HG02798 (cell line): Measurements from ENCODE around the gene GALR1.
"Not testable (repeated sequence)": the region's sequence is repeated elsewhere in the genome, so short reads cannot be mapped to it uniquely, and the experiment has no call there.

Source experiments
- ATAC-seq: cut with Tn5 transposase; IDR thresholded peaks from one replicate; pipeline ENCODE4 v1.9.1; 2021; ENCODE audit warnings: mild to moderate bottlenecking; ENCODE audit not compliant: unreplicated experiment, poor library complexity

GALR1 gene

GRCh38 chr18:77249569-77250500 lies at the start of gene GALR1:
TSS of gene GALR1 (plus strand) at chr18:77249848. CDS start at chr18:77250549, 701 bp downstream.
- no peak for ATAC-seq

- no peak for ATAC-seq
Observed at GRCh38 chr18:77201506-77201905, 48.1 kb upstream of the GALR1 start.

- no peak for ATAC-seq
Observed at GRCh38 chr18:77202329-77202728, 47.3 kb upstream of the GALR1 start.

- no peak for ATAC-seq
Observed at GRCh38 chr18:77203071-77203470, 46.6 kb upstream of the GALR1 start.

GRCh38 chr18:77203851-77204250 lies 45.8 kb upstream of the GALR1 start:
- no peak for ATAC-seq

- no peak for ATAC-seq
Observed at GRCh38 chr18:77205769-77206168, 43.9 kb upstream of the GALR1 start.

GRCh38 chr18:77206676-77207374 lies 42.8 kb upstream of the GALR1 start:
- ATAC-seq: no peak

GRCh38 chr18:77207540-77207939 lies 42.1 kb upstream of the GALR1 start:
- peak; percentile 46 for ATAC-seq

GRCh38 chr18:77208964-77209363 lies 40.7 kb upstream of the GALR1 start:
- ATAC-seq: peak; percentile 77

- ATAC-seq: no peak
Observed at GRCh38 chr18:77209587-77209986, 40.1 kb upstream of the GALR1 start.

GRCh38 chr18:77210249-77210648 lies 39.4 kb upstream of the GALR1 start:
- ATAC-seq: no peak

GRCh38 chr18:77218642-77219041 lies 31.0 kb upstream of the GALR1 start:
- ATAC-seq: no peak

- no peak for ATAC-seq
Observed at GRCh38 chr18:77220726-77221125, 28.9 kb upstream of the GALR1 start.

GRCh38 chr18:77222464-77222863 lies 27.2 kb upstream of the GALR1 start:
- no peak for ATAC-seq

- no peak for ATAC-seq
Observed at GRCh38 chr18:77223221-77223639, 26.4 kb upstream of the GALR1 start.

GRCh38 chr18:77223653-77224052 lies 26.0 kb upstream of the GALR1 start:
- ATAC-seq: no peak

GRCh38 chr18:77230645-77231044 lies 19.0 kb upstream of the GALR1 start:
- no peak for ATAC-seq

- no peak for ATAC-seq
Observed at GRCh38 chr18:77234504-77235365, 14.9 kb upstream of the GALR1 start.

GRCh38 chr18:77239285-77239684 lies 10.4 kb upstream of the GALR1 start:
- ATAC-seq: not testable (repeated sequence)

GRCh38 chr18:77248873-77249568 lies 627 bp upstream of the GALR1 start:
- ATAC-seq: no peak
